ENCODE results near the gene DAGLA. TPM values are rescaled to one million over a fixed set of nuclear protein-coding genes. Genes with fewer than 3 reads are reported as not detected.

Gene DAGLA
- total RNA-seq, 3 donors from 2014 or later, result 7.2 to 12.0 (median 11.9) TPM

- ATAC-seq, result no peak
- no peak for TF ChIP-seq CTCF (IDR thresholded peaks at IDR 0.05)
- H3K4me3 ChIP-seq, result no peak overlapping the region
- H3K9me3 ChIP-seq, result no peaks in the 10 kb centered on the region
- no peaks in the 10 kb centered on the region for H3K36me3 ChIP-seq (ENCODE audit: low read depth)
- no peak for DNase-seq
- intact Hi-C loops (cut with DNase I, micrococcal nuclease), result no loop called here
- peaks cover 43% of the 10 kb centered on the region for H3K4me1 ChIP-seq (ENCODE audit: low read depth)
Measured at GRCh38 chr11:61684870-61685616, 4.9 kb downstream of the DAGLA start.

GRCh38 chr11:61685617-61685967, 5.4 kb downstream of the DAGLA start:
- H3K4me3 ChIP-seq, result no peak overlapping the region
- H3K9me3 ChIP-seq, result no peaks in the 10 kb centered on the region
- intact Hi-C loops (cut with DNase I, micrococcal nuclease), result no loop called here
- ATAC-seq (no peak), DNase-seq (no peak)
- TF ChIP-seq CTCF (IDR thresholded peaks at IDR 0.05), result no peak
- H3K36me3 ChIP-seq (ENCODE audit: low read depth), result no peaks in the 10 kb centered on the region
- peaks cover 43% of the 10 kb centered on the region for H3K4me1 ChIP-seq (ENCODE audit: low read depth)

- Histone ChIP-seq H3K4me3 (no peak overlapping the region), H3K36me3 (ENCODE audit: low read depth) (no peaks in the 10 kb centered on the region), H3K9me3 (no peaks in the 10 kb centered on the region), H3K4me1 (ENCODE audit: low read depth) (peaks cover 42% of the 10 kb centered on the region)
- intact Hi-C loops (cut with DNase I, micrococcal nuclease), result no loop called here
- TF ChIP-seq CTCF (IDR thresholded peaks at IDR 0.05), result no peak
- ATAC-seq, result no peak
- DNase-seq, result no peak
Measured at GRCh38 chr11:61686066-61686465, 5.9 kb downstream of the DAGLA start.

- no peaks in the 10 kb centered on the region for H3K36me3 ChIP-seq (ENCODE audit: low read depth)
- H3K4me1 ChIP-seq (ENCODE audit: low read depth), result peaks cover 42% of the 10 kb centered on the region
- ATAC-seq, result no peak
- no peak for DNase-seq
- no peak for TF ChIP-seq CTCF (IDR thresholded peaks at IDR 0.05)
- H3K4me3 ChIP-seq, result no peak overlapping the region
- no peaks in the 10 kb centered on the region for H3K9me3 ChIP-seq
- intact Hi-C loops (cut with DNase I, micrococcal nuclease), result no loop called here
Measured at GRCh38 chr11:61686469-61686868, 6.3 kb downstream of the DAGLA start.

GRCh38 chr11:61687420-61687819, 7.2 kb downstream of the DAGLA start:
- ATAC-seq (no peak), DNase-seq (no peak)
- TF ChIP-seq CTCF (IDR thresholded peaks at IDR 0.05), result no peak
- Histone ChIP-seq H3K4me1 (ENCODE audit: low read depth) (peaks cover 45% of the 10 kb centered on the region), H3K36me3 (ENCODE audit: low read depth) (no peaks in the 10 kb centered on the region), H3K4me3 (no peak overlapping the region), H3K9me3 (no peaks in the 10 kb centered on the region)
- intact Hi-C loops (cut with DNase I, micrococcal nuclease), result no loop called here
